Panc1 (cell line): Measurements from ENCODE around the gene ASAP2.

Experiments
- POLR2AphosphoS5 ChIP-seq: IDR thresholded peaks from 2 replicates; pipeline ENCODE4 v1.6.1; 2012; ENCODE audit warnings: mild to moderate bottlenecking, low read depth, low read length, moderate library complexity
- TF ChIP-seq, protein P1 (sequence below): fragments of 450-650 bp; IDR thresholded peaks from 2 replicates; pipeline ENCODE4 v1.5.1; 2017; ENCODE audit warnings: mild to moderate bottlenecking

DNA sequence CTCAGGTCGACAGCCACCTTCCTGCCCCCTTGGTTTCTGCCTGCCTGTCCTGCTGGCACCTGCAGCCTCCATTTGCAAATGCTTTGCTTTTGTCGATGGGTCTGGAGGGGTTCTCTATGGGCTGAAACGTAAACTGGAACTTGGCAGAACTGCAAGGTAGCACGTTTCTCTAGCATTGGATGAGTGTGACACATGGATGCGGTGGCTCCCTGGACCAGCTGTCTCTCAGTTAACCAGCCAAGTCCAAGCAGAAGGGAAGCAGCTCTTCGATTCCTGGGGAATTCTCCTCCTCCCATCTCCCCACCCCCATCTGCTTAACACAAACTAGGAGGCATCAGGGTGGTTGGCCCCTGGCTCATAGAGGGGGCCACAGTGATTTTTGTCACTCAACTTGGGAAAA, 159.4 kb downstream of the ASAP2 start:
- no peak for TF ChIP-seq POLR2AphosphoS5
- TF ChIP-seq, protein P1, sequence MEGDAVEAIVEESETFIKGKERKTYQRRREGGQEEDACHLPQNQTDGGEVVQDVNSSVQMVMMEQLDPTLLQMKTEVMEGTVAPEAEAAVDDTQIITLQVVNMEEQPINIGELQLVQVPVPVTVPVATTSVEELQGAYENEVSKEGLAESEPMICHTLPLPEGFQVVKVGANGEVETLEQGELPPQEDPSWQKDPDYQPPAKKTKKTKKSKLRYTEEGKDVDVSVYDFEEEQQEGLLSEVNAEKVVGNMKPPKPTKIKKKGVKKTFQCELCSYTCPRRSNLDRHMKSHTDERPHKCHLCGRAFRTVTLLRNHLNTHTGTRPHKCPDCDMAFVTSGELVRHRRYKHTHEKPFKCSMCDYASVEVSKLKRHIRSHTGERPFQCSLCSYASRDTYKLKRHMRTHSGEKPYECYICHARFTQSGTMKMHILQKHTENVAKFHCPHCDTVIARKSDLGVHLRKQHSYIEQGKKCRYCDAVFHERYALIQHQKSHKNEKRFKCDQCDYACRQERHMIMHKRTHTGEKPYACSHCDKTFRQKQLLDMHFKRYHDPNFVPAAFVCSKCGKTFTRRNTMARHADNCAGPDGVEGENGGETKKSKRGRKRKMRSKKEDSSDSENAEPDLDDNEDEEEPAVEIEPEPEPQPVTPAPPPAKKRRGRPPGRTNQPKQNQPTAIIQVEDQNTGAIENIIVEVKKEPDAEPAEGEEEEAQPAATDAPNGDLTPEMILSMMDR = no peak
